Measurements from ENCODE around the gene CER1.
A peak's percentile ranks its signal among the peaks of the same experiment; 100 is the strongest.
"Not testable (repeated sequence)": the region's sequence is repeated elsewhere in the genome, so short reads cannot be mapped to it uniquely, and the experiment has no call there.

CER1 gene

DNA sequence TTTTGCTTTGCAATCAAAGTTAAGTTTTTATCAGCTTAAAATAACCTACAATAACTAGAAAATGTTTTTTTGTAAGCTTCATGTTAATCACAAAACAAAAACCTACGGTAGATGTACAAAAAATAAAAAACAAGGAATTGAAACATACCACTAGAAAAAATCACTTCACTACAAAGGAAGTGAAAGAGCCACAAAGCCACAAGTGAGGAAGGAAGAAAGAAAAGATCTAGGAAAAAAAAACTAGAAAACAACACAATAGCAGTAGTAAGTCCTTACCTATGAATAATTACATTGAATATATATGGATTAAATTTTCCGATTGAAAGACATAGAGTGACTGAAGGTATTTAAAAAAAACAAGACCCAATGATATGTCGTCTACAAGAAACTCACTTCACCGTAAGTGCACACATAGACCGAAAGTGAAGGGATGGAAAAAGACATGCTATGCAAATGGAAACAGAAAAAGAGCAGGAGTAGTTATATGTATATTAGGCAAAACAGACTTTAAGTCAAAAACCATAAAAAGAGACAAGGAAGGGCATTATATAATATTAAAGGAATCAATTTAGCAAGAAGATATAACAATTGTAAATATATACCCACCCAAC is 15.9 kb downstream of the CER1 start:
- Histone ChIP-seq H3K9ac (ENCODE audit: low read length) (no peak overlapping the region), H3K4me3 (ENCODE audit: low read length) (no peak overlapping the region), H3K4me1 (ENCODE audit: control insufficient read depth, insufficient read depth, low read length) (no peaks in the 10 kb centered on the region), H3K36me3 (ENCODE audit: control insufficient read depth, insufficient read depth, low read length) (no peaks in the 10 kb centered on the region), H3K27me3 (ENCODE audit: control insufficient read depth, insufficient read depth, low read length) (no peaks in the 10 kb centered on the region), H3K27ac (ENCODE audit: low read depth, low read length) (no peak overlapping the region)

- Histone ChIP-seq H3K9ac (ENCODE audit: low read length) (no peak overlapping the region), H3K4me3 (ENCODE audit: low read length) (no peak overlapping the region), H3K27ac (ENCODE audit: low read depth, low read length) (no peak overlapping the region), H3K27me3 (ENCODE audit: control insufficient read depth, insufficient read depth, low read length) (no peaks in the 10 kb centered on the region), H3K36me3 (ENCODE audit: control insufficient read depth, insufficient read depth, low read length) (no peaks in the 10 kb centered on the region), H3K4me1 (ENCODE audit: control insufficient read depth, insufficient read depth, low read length) (no peaks in the 10 kb centered on the region)
Observed at GRCh38 chr9:14705079-14705478, 17.5 kb downstream of the CER1 start.

DNA sequence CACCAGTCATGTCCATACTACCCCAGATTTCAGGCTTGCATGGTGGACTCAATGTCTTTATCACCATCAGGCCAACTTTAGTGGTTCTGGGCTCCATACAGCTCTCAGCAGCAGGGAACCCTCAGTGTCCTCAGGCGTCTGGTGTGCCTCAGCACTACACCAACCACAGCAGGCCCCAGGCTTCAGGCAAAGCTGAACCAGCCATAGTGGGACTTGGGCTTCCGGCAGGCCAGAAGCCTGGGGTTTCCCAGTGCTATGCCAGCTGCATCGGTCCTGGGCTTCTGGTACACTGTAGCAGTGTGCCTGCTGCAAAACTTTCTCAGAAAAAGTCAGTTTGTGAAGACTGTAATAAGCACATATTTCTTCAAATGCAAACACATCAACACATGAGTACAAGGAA is 18.3 kb downstream of the CER1 start:
- Histone ChIP-seq H3K27me3 (ENCODE audit: control insufficient read depth, insufficient read depth, low read length) (no peaks in the 10 kb centered on the region), H3K4me1 (ENCODE audit: control insufficient read depth, insufficient read depth, low read length) (no peaks in the 10 kb centered on the region), H3K9ac (ENCODE audit: low read length) (no peak overlapping the region), H3K4me3 (ENCODE audit: low read length) (no peak overlapping the region), H3K27ac (ENCODE audit: low read depth, low read length) (no peak overlapping the region), H3K36me3 (ENCODE audit: control insufficient read depth, insufficient read depth, low read length) (no peaks in the 10 kb centered on the region)

- Histone ChIP-seq H3K9ac (ENCODE audit: low read length) (no peak overlapping the region), H3K36me3 (ENCODE audit: control insufficient read depth, insufficient read depth, low read length) (no peaks in the 10 kb centered on the region), H3K4me1 (ENCODE audit: control insufficient read depth, insufficient read depth, low read length) (no peaks in the 10 kb centered on the region), H3K4me3 (ENCODE audit: low read length) (no peak overlapping the region), H3K27me3 (ENCODE audit: control insufficient read depth, insufficient read depth, low read length) (no peaks in the 10 kb centered on the region), H3K27ac (ENCODE audit: low read depth, low read length) (no peak overlapping the region)
Observed at GRCh38 chr9:14702200-14702720, 20.3 kb downstream of the CER1 start.

DNA sequence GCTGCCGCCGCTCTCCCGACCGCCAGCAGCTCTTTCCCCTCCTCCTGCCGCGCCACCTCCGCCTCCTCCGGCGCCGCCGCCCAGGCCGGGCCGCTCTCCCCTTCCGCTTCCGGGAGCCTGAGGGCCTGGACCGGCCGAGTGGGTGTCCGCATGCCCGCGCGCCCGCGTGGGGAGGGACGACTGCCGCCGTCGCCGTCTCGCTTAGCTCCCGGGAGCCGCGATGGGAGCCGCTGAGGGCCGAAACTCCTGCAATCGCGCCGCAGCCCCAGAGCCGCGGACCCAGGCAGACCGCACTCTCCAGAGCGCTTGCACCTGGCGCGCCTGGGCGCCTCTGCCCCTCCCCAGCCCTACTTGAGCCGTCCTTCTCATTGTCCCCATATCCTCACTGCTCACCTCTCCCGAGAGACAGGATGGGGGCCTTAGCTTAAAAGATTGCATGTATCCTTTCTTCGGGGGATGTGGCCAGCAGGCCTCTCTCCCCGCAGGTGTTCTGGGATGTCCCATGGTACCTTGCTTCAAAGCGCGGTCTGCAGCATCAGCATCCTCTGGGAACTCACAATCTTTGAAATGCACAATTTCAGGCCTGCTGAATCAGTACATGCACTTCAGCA is 29.2 kb downstream of the CER1 start, which contains the start of gene ZDHHC21:
TSS of gene ZDHHC21 (minus strand) at position 182 of the 611 bp plus-strand sequence. CDS start 19,092 bp downstream, outside the sequence.
- no peaks in the 10 kb centered on the region for H3K36me3 ChIP-seq (ENCODE audit: control insufficient read depth, insufficient read depth, low read length)
- H3K27me3 ChIP-seq (ENCODE audit: control insufficient read depth, insufficient read depth, low read length): no peaks in the 10 kb centered on the region
- H3K9ac ChIP-seq (ENCODE audit: low read length): peak within 1 kb of the TSS; percentile 57
- no peaks in the 10 kb centered on the region for H3K4me1 ChIP-seq (ENCODE audit: control insufficient read depth, insufficient read depth, low read length)
- H3K27ac ChIP-seq (ENCODE audit: low read depth, low read length): no peak within 1 kb of the TSS
- peak within 1 kb of the TSS; percentile 61 for H3K4me3 ChIP-seq (ENCODE audit: low read length)

- H3K9ac ChIP-seq (ENCODE audit: low read length): peak overlapping the region; percentile 42
- H3K27ac ChIP-seq (ENCODE audit: low read depth, low read length): no peak overlapping the region
- no peaks in the 10 kb centered on the region for H3K36me3 ChIP-seq (ENCODE audit: control insufficient read depth, insufficient read depth, low read length)
- no peaks in the 10 kb centered on the region for H3K4me1 ChIP-seq (ENCODE audit: control insufficient read depth, insufficient read depth, low read length)
- peak overlapping the region; percentile 61 for H3K4me3 ChIP-seq (ENCODE audit: low read length)
- H3K27me3 ChIP-seq (ENCODE audit: control insufficient read depth, insufficient read depth, low read length): no peaks in the 10 kb centered on the region
Observed at GRCh38 chr9:14692470-14693250, 29.9 kb downstream of the CER1 start.

- H3K4me3 ChIP-seq (ENCODE audit: low read length): no peak overlapping the region
- H3K9ac ChIP-seq (ENCODE audit: low read length): no peak overlapping the region
- no peaks in the 10 kb centered on the region for H3K27me3 ChIP-seq (ENCODE audit: control insufficient read depth, insufficient read depth, low read length)
- H3K27ac ChIP-seq (ENCODE audit: low read depth, low read length): no peak overlapping the region
- no peaks in the 10 kb centered on the region for H3K36me3 ChIP-seq (ENCODE audit: control insufficient read depth, insufficient read depth, low read length)
- no peaks in the 10 kb centered on the region for H3K4me1 ChIP-seq (ENCODE audit: control insufficient read depth, insufficient read depth, low read length)
Observed at GRCh38 chr9:14690948-14691730, 31.4 kb downstream of the CER1 start.

- Histone ChIP-seq H3K27ac (ENCODE audit: low read depth, low read length) (no peak overlapping the region), H3K4me3 (ENCODE audit: low read length) (no peak overlapping the region), H3K36me3 (ENCODE audit: control insufficient read depth, insufficient read depth, low read length) (no peaks in the 10 kb centered on the region), H3K9ac (ENCODE audit: low read length) (no peak overlapping the region), H3K27me3 (ENCODE audit: control insufficient read depth, insufficient read depth, low read length) (no peaks in the 10 kb centered on the region), H3K4me1 (ENCODE audit: control insufficient read depth, insufficient read depth, low read length) (no peaks in the 10 kb centered on the region)
Observed at GRCh38 chr9:14687042-14687719, 35.4 kb downstream of the CER1 start.

GRCh38 chr9:14686168-14686567 is 36.4 kb downstream of the CER1 start:
- Histone ChIP-seq H3K9ac (ENCODE audit: low read length) (no peak overlapping the region), H3K27me3 (ENCODE audit: control insufficient read depth, insufficient read depth, low read length) (no peaks in the 10 kb centered on the region), H3K27ac (ENCODE audit: low read depth, low read length) (no peak overlapping the region), H3K4me3 (ENCODE audit: low read length) (no peak overlapping the region), H3K36me3 (ENCODE audit: control insufficient read depth, insufficient read depth, low read length) (no peaks in the 10 kb centered on the region), H3K4me1 (ENCODE audit: control insufficient read depth, insufficient read depth, low read length) (no peaks in the 10 kb centered on the region)

DNA sequence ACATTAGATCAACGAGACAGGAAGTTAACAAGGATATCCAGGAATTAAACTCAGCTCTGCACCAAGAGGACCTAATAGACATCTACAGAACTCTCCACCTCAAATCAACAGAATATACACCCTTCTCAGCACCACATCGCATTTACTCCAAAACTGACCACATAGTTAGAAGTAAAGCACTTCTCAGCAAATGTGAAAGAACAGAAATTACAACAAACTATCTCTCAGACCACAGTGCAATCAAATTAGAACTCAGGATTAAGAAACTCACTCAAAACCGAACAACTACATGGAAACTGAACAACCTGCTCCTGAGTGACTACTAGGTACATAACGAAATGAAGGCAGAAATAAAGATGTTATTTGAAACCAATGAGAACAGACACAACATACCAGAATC is 39.9 kb downstream of the CER1 start:
- not testable (repeated sequence) for H3K9ac ChIP-seq (ENCODE audit: low read length); H3K27ac ChIP-seq (ENCODE audit: low read depth, low read length); H3K36me3 ChIP-seq (ENCODE audit: control insufficient read depth, insufficient read depth, low read length)

GRCh38 chr9:14678776-14679175 is 43.8 kb downstream of the CER1 start:
- H3K27me3 ChIP-seq (ENCODE audit: control insufficient read depth, insufficient read depth, low read length): no peaks in the 10 kb centered on the region
- H3K36me3 ChIP-seq (ENCODE audit: control insufficient read depth, insufficient read depth, low read length): no peaks in the 10 kb centered on the region
- no peak overlapping the region for H3K9ac ChIP-seq (ENCODE audit: low read length)
- no peak overlapping the region for H3K4me3 ChIP-seq (ENCODE audit: low read length)
- no peak overlapping the region for H3K27ac ChIP-seq (ENCODE audit: low read depth, low read length)
- no peaks in the 10 kb centered on the region for H3K4me1 ChIP-seq (ENCODE audit: control insufficient read depth, insufficient read depth, low read length)

More for the DNA sequence above, 39.9 kb downstream of the CER1 start:
- H3K4me3 ChIP-seq (ENCODE audit: low read length); H3K27me3 ChIP-seq (ENCODE audit: control insufficient read depth, insufficient read depth, low read length); H3K4me1 ChIP-seq (ENCODE audit: control insufficient read depth, insufficient read depth, low read length): not testable (repeated sequence)

Measured in rectal smooth muscle tissue (tissue), 1 donor.